H1 (cell line): ENCODE results near the gene NRBF2. TPM values are rescaled to one million over a fixed set of nuclear protein-coding genes. Genes with fewer than 3 reads are reported as not detected.

Experiments
- CHD7 ChIP-seq: fragments of 300-600 bp; sonication (generic); IDR thresholded peaks from 2 replicates; pipeline ENCODE4 v1.7.1; 2012; ENCODE audit warnings: low read length, moderate library complexity, mild to moderate bottlenecking, inconsistent platforms; ENCODE audit not compliant: insufficient replicate concordance
- POLR2A ChIP-seq, 2 experiments: IDR thresholded peaks; 1 replicate in 1 of 2; 2 replicates in 1 of 2; pipeline ENCODE4 v1.6.1; 2011; ENCODE audit warnings: low read depth in 2 of 2, low read length in 2 of 2, mild to moderate bottlenecking in 2 of 2; ENCODE audit errors: control extremely low read depth in 1 of 2
- SIRT6 ChIP-seq: IDR thresholded peaks from one replicate; pipeline ENCODE4 v1.7.1; 2012; ENCODE audit warnings: low read length, inconsistent platforms
- SP4 ChIP-seq: IDR thresholded peaks from 2 replicates; pipeline ENCODE4 v1.6.1; 2012; ENCODE audit warnings: low read length, inconsistent platforms
- SUZ12 ChIP-seq: fragments of 200-600 bp; sonication (generic); IDR thresholded peaks from 2 replicates; pipeline ENCODE4 v1.6.1; 2012; ENCODE audit warnings: mild to moderate bottlenecking, inconsistent platforms, low read length, moderate library complexity, mixed read lengths
- TCF12 ChIP-seq: IDR thresholded peaks from 2 replicates; pipeline ENCODE4 v1.6.1; 2011; ENCODE audit warnings: low read depth, mild to moderate bottlenecking, low read length
- polyA plus RNA-seq, 7 experiments: library from polyadenylated mRNA; depleted of rRNA in 3 of 7; stranded (reverse) in 5 of 7; unstranded in 2 of 7; fragments of >200 nt in 5 of 7; fragments of 200-250 nt in 2 of 7; gene quantifications; 1 replicate in 5 of 7; 2 replicates in 1 of 7; 4 replicates in 1 of 7; pipeline versions ENCODE4 v1.2.1 to v1.2.3, GENCODE V29; 2011 to 2013; ENCODE audit warnings: missing spikeins in 2 of 7, mixed read lengths in 2 of 7
- total RNA-seq: library from RNA; stranded (reverse); fragmentation: NEBNext Ultra II Directional; extraction: Animal tissue kit (Norgen Biotek cat#: 25700); gene quantifications from 2 replicates; pipeline ENCODE4 v1.2.1, GENCODE V29; 2021

NRBF2 gene
- total and polyA plus RNA-seq, 2 of the 8 experiments (the other 6 are each of a cell fraction or from before 2014, with no cell fraction given) = 11.0 to 29.9 TPM

DNA sequence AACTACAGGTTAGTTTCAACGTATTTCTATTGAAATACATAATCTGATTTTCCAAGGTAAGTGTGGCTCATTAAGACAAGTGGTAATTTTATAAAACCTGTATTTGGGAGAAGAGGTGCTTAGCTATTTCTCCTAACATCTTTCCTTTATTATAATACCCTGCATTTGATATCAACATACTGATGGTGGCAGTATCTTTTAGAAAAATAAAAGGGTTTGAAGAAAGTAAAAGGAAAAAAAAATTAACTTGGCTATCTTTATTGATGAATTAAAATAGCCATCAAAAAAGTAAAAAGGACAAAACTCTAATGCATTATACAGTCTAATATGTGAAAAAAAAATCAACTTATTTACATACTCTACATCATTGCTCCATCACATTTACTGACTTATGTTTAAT lies 68.0 kb downstream of the NRBF2 start (continued):
- TF ChIP-seq CHD7 (no peak), SUZ12 (no peak), SIRT6 (no peak), TCF12 (no peak), POLR2A (IDR thresholded peaks at IDR 0.05; ENCODE audit: control extremely low read depth in 1 of 2, low read depth in 2 of 2, low read length in 2 of 2) (no peak), SP4 (no peak)
